Measurements from ENCODE around the gene SNX32. TPM values are rescaled to one million over a fixed set of nuclear protein-coding genes. Genes with fewer than 3 reads are reported as not detected.
A peak's percentile ranks its signal among the peaks of the same experiment; 100 is the strongest.

The SNX32 gene
- under 1 TPM; 0.52 to 0.77 TPM for total RNA-seq
- polyA plus RNA-seq, result under 1 TPM; 0.14 to 0.88 TPM
- long read RNA-seq, donor 1, partial matches to known transcripts, result 712 of 712 reads
- long read RNA-seq, donor 1, other reads (novel, unspliced or antisense), result 0 of 712 reads
- long read RNA-seq, donor 2, result 0 reads
- long read RNA-seq, donor 3, partial matches to known transcripts, result 165 of 493 reads
- long read RNA-seq, donor 3, other reads (novel, unspliced or antisense), result 328 of 493 reads
- long read RNA-seq, donor 4, result 0 reads
- long read RNA-seq, donor 5, result 0 reads

DNA sequence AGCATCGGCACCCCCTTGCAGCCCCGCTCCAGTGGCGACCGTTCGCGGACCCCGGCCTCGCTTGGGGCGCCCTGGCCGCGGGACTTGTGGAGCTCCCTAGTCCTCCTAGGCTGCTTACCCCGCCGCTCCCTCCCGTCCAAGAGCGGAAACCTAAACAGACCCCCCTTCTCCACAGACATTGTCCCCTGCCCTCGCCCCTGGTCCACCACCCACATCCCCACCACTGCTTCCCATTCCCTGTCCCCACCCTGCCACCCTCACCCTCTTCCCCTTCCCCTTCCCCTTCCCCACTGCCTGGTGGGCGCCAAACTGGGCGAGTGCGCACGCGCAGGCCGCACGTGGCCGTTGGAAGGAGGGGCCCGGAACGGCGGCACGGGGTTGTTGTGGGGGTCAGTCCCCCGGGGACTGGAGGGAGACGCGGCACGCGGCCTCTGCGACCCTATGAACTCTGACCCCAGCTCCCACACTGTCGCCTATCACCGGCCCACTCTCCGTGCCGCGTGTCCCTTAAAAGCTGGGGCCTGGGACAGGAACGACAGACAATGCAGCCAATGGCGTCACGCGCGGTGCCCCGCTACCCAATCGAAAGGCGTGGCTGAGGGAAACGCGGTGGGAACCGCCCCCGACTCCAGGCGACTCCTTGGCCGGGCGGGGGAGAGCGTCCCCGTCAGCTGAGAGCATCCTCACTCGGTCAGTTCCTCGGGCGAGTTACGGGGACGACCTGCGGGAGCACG lies at the start of gene SNX32:
TSS of gene SNX32 (plus strand) at position 667 of the 734 bp plus-strand sequence. CDS start 103 bp downstream, outside the sequence.
- Histone ChIP-seq H3K27ac (ENCODE audit: low read depth in 1 of 2, low read length in 1 of 2) (peak within 1 kb of the TSS in 1 of 2 donors; percentile 71), H3K4me1 (ENCODE audit: control insufficient read depth in 5 of 5, insufficient read depth in 5 of 5, low read length in 5 of 5) (peaks cover 0 to 14% (median 10%) of the 10 kb centered on the region in 5 donors), H3K36me3 (ENCODE audit: control insufficient read depth in 4 of 4, insufficient read depth in 4 of 4, low read length in 4 of 4) (no peaks in the 10 kb centered on the region), H3K9me3 (ENCODE audit: control insufficient read depth in 4 of 4, insufficient read depth in 3 of 4, low read length in 3 of 4) (peaks cover 0 to 2% (median 0%) of the 10 kb centered on the region in 4 donors), H3K27me3 (ENCODE audit: control insufficient read depth in 3 of 3, insufficient read depth in 3 of 3, low read length in 2 of 3) (no peaks in the 10 kb centered on the region), H3K4me3 (peak within 1 kb of the TSS; percentile 47), H3K9ac (ENCODE audit: insufficient read depth in 1 of 2, low read length in 2 of 2) (peak within 1 kb of the TSS; percentile 43 to 59)
- DNase-seq (peak; percentile 96 to 97 (median 96)), ATAC-seq (ENCODE audit: insufficient read depth, low FRiP score) (peak; percentile 100)
- 1% methylated on average over 57 to 63 of the region's 63 CpGs for WGBS, 2 donors
- TF ChIP-seq, protein P1, sequence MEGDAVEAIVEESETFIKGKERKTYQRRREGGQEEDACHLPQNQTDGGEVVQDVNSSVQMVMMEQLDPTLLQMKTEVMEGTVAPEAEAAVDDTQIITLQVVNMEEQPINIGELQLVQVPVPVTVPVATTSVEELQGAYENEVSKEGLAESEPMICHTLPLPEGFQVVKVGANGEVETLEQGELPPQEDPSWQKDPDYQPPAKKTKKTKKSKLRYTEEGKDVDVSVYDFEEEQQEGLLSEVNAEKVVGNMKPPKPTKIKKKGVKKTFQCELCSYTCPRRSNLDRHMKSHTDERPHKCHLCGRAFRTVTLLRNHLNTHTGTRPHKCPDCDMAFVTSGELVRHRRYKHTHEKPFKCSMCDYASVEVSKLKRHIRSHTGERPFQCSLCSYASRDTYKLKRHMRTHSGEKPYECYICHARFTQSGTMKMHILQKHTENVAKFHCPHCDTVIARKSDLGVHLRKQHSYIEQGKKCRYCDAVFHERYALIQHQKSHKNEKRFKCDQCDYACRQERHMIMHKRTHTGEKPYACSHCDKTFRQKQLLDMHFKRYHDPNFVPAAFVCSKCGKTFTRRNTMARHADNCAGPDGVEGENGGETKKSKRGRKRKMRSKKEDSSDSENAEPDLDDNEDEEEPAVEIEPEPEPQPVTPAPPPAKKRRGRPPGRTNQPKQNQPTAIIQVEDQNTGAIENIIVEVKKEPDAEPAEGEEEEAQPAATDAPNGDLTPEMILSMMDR (IDR thresholded peaks at IDR 0.05; ENCODE audit: control extremely low read depth, extremely low read depth), result no peak

DNA sequence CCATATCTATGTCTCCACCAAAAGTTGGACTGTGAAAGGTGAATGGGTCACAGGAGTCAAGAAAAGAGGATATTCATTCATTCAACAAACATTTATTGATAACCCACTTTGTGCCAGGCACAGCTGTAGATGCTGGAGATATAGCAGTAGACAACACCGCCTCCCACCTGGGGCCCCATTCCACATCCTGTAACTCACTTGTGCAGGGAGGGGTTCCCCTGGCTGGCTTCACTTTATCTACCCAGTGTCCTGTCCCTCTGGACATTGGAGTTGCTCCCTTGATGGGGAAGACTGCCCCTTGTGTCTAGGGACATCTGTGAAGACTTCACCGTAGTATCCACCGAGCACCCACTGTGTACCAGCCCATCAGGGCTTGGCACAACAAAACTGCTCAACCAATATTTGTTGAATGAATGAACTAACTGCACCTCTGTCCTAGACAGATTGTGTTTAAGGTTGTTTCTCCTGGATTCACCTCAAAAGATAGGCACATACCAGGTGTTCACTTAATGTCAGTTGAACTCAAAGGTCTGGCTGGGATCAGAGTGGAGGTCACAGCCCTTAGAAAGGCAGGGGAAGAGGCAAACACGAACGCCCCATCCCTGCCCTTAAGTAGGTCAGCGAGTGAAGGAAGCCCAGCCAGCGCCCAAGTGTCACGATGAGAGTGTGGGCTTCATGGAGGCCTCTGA lies 48.3 kb upstream of the SNX32 start:
- peaks cover 0 to 38% (median 28%) of the 10 kb centered on the region in 3 donors for H3K27me3 ChIP-seq (ENCODE audit: control insufficient read depth in 3 of 3, insufficient read depth in 3 of 3, low read length in 2 of 3)
- H3K9ac ChIP-seq (ENCODE audit: insufficient read depth in 1 of 2, low read length in 2 of 2), result no peak overlapping the region
- H3K36me3 ChIP-seq (ENCODE audit: control insufficient read depth in 4 of 4, insufficient read depth in 4 of 4, low read length in 4 of 4), result no peaks in the 10 kb centered on the region
- 73 to 78% methylated on average over 8 of the region's 8 CpGs for WGBS, 2 donors
- DNase-seq (no peak), ATAC-seq (ENCODE audit: insufficient read depth, low FRiP score) (no peak)
- H3K9me3 ChIP-seq (ENCODE audit: control insufficient read depth in 4 of 4, insufficient read depth in 3 of 4, low read length in 3 of 4), result peaks cover 0 to 2% (median 0%) of the 10 kb centered on the region in 4 donors
- TF ChIP-seq, protein P1 (IDR thresholded peaks at IDR 0.05; ENCODE audit: control extremely low read depth, extremely low read depth), result no peak
- H3K4me3 ChIP-seq, result no peak overlapping the region
- H3K27ac ChIP-seq (ENCODE audit: low read depth in 1 of 2, low read length in 1 of 2), result no peak overlapping the region
- peaks cover 0 to 15% (median 6%) of the 10 kb centered on the region in 5 donors for H3K4me1 ChIP-seq (ENCODE audit: control insufficient read depth in 5 of 5, insufficient read depth in 5 of 5, low read length in 5 of 5)

DNA sequence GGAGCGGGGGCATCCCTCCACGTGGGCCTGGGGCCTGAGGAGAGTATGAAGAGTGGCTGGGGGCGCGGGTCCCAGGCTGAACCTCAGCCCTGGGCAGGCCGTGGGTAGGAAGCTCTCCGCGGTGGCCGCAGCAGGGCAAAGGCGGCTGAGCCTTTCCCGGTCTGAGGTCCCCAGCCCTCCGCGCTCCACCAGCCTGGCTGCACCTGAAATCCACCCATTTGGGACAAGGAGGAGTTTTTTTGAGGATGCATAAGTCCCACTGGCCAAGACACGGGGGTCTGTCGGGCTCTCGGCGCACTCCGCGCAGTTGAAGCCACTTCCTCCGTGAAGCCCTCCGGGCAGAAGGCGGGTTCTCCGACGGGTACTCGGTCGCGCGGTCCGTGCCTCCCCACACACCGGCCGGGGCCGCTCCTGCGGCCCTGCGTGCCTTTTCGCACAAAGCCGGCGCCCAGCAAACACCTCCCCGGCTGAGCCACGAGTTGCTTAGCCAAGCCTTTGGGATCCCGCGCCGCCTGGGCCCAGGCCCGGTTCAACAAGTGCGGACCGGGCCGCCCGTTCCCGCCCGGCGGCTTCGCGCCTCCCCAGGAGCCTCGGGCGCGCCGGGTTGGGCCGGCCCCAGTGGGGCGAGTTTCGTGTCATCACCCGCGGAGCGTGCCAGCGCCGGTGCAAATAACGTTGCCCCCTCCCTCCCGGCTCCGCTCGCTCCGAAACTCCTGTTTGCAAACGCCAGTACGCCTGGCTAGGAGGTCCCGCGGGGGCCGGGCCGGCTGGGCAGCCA lies 47.6 kb upstream of the SNX32 start:
- H3K9me3 ChIP-seq (ENCODE audit: control insufficient read depth in 4 of 4, insufficient read depth in 3 of 4, low read length in 3 of 4), result peaks cover 0 to 2% (median 0%) of the 10 kb centered on the region in 4 donors
- H3K27me3 ChIP-seq (ENCODE audit: control insufficient read depth in 3 of 3, insufficient read depth in 3 of 3, low read length in 2 of 3), result peaks cover 0 to 38% (median 28%) of the 10 kb centered on the region in 3 donors
- H3K9ac ChIP-seq (ENCODE audit: insufficient read depth in 1 of 2, low read length in 2 of 2), result no peak overlapping the region
- TF ChIP-seq, protein P1 (IDR thresholded peaks at IDR 0.05; ENCODE audit: control extremely low read depth, extremely low read depth), result no peak
- WGBS, 2 donors, result 13 to 14% methylated on average over 64 to 74 of the region's 74 CpGs
- peaks cover 0 to 14% (median 6%) of the 10 kb centered on the region in 5 donors for H3K4me1 ChIP-seq (ENCODE audit: control insufficient read depth in 5 of 5, insufficient read depth in 5 of 5, low read length in 5 of 5)
- ATAC-seq (ENCODE audit: insufficient read depth, low FRiP score), result no peak
- H3K27ac ChIP-seq (ENCODE audit: low read depth in 1 of 2, low read length in 1 of 2), result peak overlapping the region in 1 of 2 donors; percentile 7
- peak in 1 of 3 donors; percentile 7 for DNase-seq
- no peak overlapping the region for H3K4me3 ChIP-seq
- H3K36me3 ChIP-seq (ENCODE audit: control insufficient read depth in 4 of 4, insufficient read depth in 4 of 4, low read length in 4 of 4), result no peaks in the 10 kb centered on the region
